ENCODE data around the gene FBN3.

GRCh38 chr19:8126511-8126910 is 22.9 kb downstream of the FBN3 start:
- TF ChIP-seq, protein P1, sequence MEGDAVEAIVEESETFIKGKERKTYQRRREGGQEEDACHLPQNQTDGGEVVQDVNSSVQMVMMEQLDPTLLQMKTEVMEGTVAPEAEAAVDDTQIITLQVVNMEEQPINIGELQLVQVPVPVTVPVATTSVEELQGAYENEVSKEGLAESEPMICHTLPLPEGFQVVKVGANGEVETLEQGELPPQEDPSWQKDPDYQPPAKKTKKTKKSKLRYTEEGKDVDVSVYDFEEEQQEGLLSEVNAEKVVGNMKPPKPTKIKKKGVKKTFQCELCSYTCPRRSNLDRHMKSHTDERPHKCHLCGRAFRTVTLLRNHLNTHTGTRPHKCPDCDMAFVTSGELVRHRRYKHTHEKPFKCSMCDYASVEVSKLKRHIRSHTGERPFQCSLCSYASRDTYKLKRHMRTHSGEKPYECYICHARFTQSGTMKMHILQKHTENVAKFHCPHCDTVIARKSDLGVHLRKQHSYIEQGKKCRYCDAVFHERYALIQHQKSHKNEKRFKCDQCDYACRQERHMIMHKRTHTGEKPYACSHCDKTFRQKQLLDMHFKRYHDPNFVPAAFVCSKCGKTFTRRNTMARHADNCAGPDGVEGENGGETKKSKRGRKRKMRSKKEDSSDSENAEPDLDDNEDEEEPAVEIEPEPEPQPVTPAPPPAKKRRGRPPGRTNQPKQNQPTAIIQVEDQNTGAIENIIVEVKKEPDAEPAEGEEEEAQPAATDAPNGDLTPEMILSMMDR (IDR thresholded peaks at IDR 0.05): no peak
- TF ChIP-seq POLR2A (IDR thresholded peaks at IDR 0.05): no peak

All from heart left ventricle (tissue), 13 donors.